ENCODE measurements around the gene INPP5B.
A peak's percentile ranks its signal among the peaks of the same experiment; 100 is the strongest.

INPP5B gene

GRCh38 chr1:37831109-37831508 lies 115.7 kb downstream of the INPP5B start:
- DNase-seq, result no peak

- no peak for DNase-seq
These were observed 118.3 kb downstream of the INPP5B start for GRCh38 chr1:37828410-37829074.

GRCh38 chr1:37825506-37825905 lies 121.3 kb downstream of the INPP5B start:
- peak; percentile 82 to 89 for DNase-seq

GRCh38 chr1:37824001-37824400 lies 122.9 kb downstream of the INPP5B start:
- DNase-seq, result no peak

- DNase-seq, result peak; percentile 60 to 84
These were observed 123.7 kb downstream of the INPP5B start for GRCh38 chr1:37822906-37823815.

- no peak for DNase-seq
These were observed 125.4 kb downstream of the INPP5B start for GRCh38 chr1:37821481-37821880.

- no peak for DNase-seq
These were observed 129.4 kb downstream of the INPP5B start for GRCh38 chr1:37817481-37817880.

- no peak for DNase-seq
These were observed 132.6 kb downstream of the INPP5B start for GRCh38 chr1:37814252-37814651.

GRCh38 chr1:37813529-37814145 lies 133.2 kb downstream of the INPP5B start:
- peak; percentile 44 to 64 for DNase-seq

GRCh38 chr1:37811027-37811655 lies 135.7 kb downstream of the INPP5B start:
- DNase-seq, result peak; percentile 80 to 93
